ENCODE data around the gene CLDN24.

DNA sequence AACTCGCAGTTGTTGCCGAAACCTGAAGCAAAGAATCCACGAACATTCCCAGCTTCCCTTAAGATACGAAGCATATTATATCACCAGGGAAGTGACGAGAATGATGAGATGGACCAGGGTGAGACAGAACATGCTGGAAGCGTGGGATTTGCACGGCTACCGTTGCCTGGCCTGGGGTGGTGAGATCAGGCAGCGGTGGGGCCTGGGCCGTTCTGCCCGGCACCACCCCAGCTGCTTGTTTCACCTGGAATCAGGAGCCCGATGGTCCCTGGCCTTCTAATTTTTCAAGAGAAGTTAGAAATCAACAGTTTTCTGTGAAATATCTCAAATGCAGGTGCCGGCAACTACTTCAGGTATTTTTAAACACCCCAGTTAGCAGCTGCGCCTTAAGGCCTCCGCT lies 7.9 kb downstream of the CLDN24 start:
- TF ChIP-seq POLR2A (IDR thresholded peaks at IDR 0.05): no peak
- TF ChIP-seq, protein P1, sequence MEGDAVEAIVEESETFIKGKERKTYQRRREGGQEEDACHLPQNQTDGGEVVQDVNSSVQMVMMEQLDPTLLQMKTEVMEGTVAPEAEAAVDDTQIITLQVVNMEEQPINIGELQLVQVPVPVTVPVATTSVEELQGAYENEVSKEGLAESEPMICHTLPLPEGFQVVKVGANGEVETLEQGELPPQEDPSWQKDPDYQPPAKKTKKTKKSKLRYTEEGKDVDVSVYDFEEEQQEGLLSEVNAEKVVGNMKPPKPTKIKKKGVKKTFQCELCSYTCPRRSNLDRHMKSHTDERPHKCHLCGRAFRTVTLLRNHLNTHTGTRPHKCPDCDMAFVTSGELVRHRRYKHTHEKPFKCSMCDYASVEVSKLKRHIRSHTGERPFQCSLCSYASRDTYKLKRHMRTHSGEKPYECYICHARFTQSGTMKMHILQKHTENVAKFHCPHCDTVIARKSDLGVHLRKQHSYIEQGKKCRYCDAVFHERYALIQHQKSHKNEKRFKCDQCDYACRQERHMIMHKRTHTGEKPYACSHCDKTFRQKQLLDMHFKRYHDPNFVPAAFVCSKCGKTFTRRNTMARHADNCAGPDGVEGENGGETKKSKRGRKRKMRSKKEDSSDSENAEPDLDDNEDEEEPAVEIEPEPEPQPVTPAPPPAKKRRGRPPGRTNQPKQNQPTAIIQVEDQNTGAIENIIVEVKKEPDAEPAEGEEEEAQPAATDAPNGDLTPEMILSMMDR (IDR thresholded peaks at IDR 0.05): no peak
